IMR-90 (cell line): ENCODE data around the gene STPG4. TPM values are rescaled to one million over a fixed set of nuclear protein-coding genes. Genes with fewer than 3 reads are reported as not detected.

Experiments used
- ATAC-seq: fragments of 200-7000 bp; cut with Tn5 transposase; 2 replicates; pipeline ENCODE4 v1.9.1; 2020; ENCODE audit warnings: low read depth, mild to moderate bottlenecking, moderate library complexity
- BruUV-seq: library from RNA; stranded (reverse); fragments of 400-500 nt; replicated peaks from 2 replicates; lab custom pipeline; 2021; lab: Mats Ljungman, UMichigan
- CTCF ChIA-PET: fragments of 300-600 bp; formaldehyde crosslinking; extraction: SDS; loops from one replicate; lab custom pipeline; 2021; ENCODE audit warnings: antibody characterized with exemption; lab: Yijun Ruan, JAX
- POLR2A ChIA-PET: fragments of 300-600 bp; sonication (Branson Sonifier 250); formaldehyde crosslinking; loops from one replicate; lab custom pipeline; 2022; ENCODE audit warnings: antibody characterized with exemption; ENCODE audit not compliant: unreplicated experiment; lab: Charles Lee
- DNase-seq: peaks from one replicate; pipeline ENCODE4 v3.0.0; 2013
- H2AFZ ChIP-seq: replicated peaks from 2 replicates; pipeline ENCODE3; 2013; ENCODE audit warnings: low read length, mild to moderate bottlenecking; ENCODE audit not compliant: poor library complexity
- H2AK5ac ChIP-seq: 2 replicates; pipeline ENCODE4 v1.6.1; 2013; ENCODE audit warnings: low read depth, low read length, inconsistent platforms
- H2AK9ac ChIP-seq: replicated peaks from 2 replicates; pipeline ENCODE3; 2013; ENCODE audit warnings: mild to moderate bottlenecking, low read depth, low read length, moderate library complexity; ENCODE audit not compliant: poor library complexity
- H2BK120ac ChIP-seq: 2 replicates; pipeline ENCODE4 v1.6.1; 2013; ENCODE audit warnings: low read depth, low read length, inconsistent platforms
- H2BK15ac ChIP-seq: 3 replicates; pipeline ENCODE4 v1.6.1; 2013; ENCODE audit warnings: low read depth, low read length, inconsistent platforms
- H2BK20ac ChIP-seq: 2 replicates; pipeline ENCODE4 v1.6.1; 2013; ENCODE audit warnings: low read depth, mild to moderate bottlenecking, inconsistent platforms, low read length, moderate library complexity
- H2BK5ac ChIP-seq: 2 replicates; pipeline ENCODE4 v1.6.1; 2013; ENCODE audit warnings: mild to moderate bottlenecking, low read depth, low read length, inconsistent platforms; ENCODE audit not compliant: poor library complexity, severe bottlenecking
- H3K14ac ChIP-seq: replicated peaks from 2 replicates; pipeline ENCODE4 v1.6.1; 2013; ENCODE audit warnings: low read depth, low read length, inconsistent platforms
- H3K18ac ChIP-seq: 2 replicates; pipeline ENCODE4 v1.6.1; 2013; ENCODE audit warnings: low read depth, low read length, control low read depth
- H3K23ac ChIP-seq: 2 replicates; pipeline ENCODE4 v1.6.1; 2013; ENCODE audit warnings: low read depth, low read length, inconsistent platforms
- H3K27ac ChIP-seq: 2 replicates; pipeline ENCODE4 v1.5.1; 2013; ENCODE audit warnings: mild to moderate bottlenecking, control low read depth, low read length; ENCODE audit not compliant: insufficient read depth
- H3K27me3 ChIP-seq: 2 replicates; pipeline ENCODE4 v1.6.1; 2013; ENCODE audit warnings: low read length; ENCODE audit not compliant: control insufficient read depth, insufficient read depth
- H3K36me3 ChIP-seq: 2 replicates; pipeline ENCODE4 v1.6.1; 2013; ENCODE audit warnings: low read length, mixed read lengths; ENCODE audit not compliant: control insufficient read depth, insufficient read depth
- H3K4ac ChIP-seq: 2 replicates; pipeline ENCODE4 v1.6.1; 2013; ENCODE audit warnings: low read depth, low read length, inconsistent platforms
- H3K4me1 ChIP-seq: 2 replicates; pipeline ENCODE4 v1.6.1; 2013; ENCODE audit warnings: low read length, mixed read lengths; ENCODE audit not compliant: control insufficient read depth, insufficient read depth
- H3K4me2 ChIP-seq: 2 replicates; pipeline ENCODE4 v1.6.1; 2013; ENCODE audit warnings: low read depth, mild to moderate bottlenecking, control low read depth, low read length, moderate library complexity
- H3K4me3 ChIP-seq: 2 replicates; pipeline ENCODE4 v1.5.1; 2013; ENCODE audit warnings: low read depth, mild to moderate bottlenecking, control low read depth, low read length, moderate library complexity; ENCODE audit not compliant: insufficient read depth
- H3K56ac ChIP-seq: 2 replicates; pipeline ENCODE4 v1.6.1; 2013; ENCODE audit warnings: low read length, inconsistent platforms; ENCODE audit not compliant: insufficient read depth; ENCODE audit errors: extremely low read depth
- H3K79me1 ChIP-seq, 2 experiments: 2 replicates each; pipeline ENCODE4 v1.6.1; 2013; ENCODE audit warnings: low read length in 2 of 2, inconsistent platforms in 1 of 2, low read depth in 1 of 2
- H3K9ac ChIP-seq: 2 replicates; pipeline ENCODE4 v1.6.1; 2013; ENCODE audit warnings: low read depth, low read length, control low read depth
- H3K9me1 ChIP-seq: 2 replicates; pipeline ENCODE4 v1.6.1; 2013; ENCODE audit warnings: low read length, inconsistent platforms; ENCODE audit not compliant: insufficient read depth
- H3K9me3 ChIP-seq: 2 replicates; pipeline ENCODE4 v1.6.1; 2013; ENCODE audit warnings: low read length; ENCODE audit not compliant: control insufficient read depth, insufficient read depth
- H4K20me1 ChIP-seq: 2 replicates; pipeline ENCODE4 v1.6.1; 2013; ENCODE audit warnings: low read length, inconsistent platforms; ENCODE audit not compliant: insufficient read depth
- H4K5ac ChIP-seq: 2 replicates; pipeline ENCODE4 v1.6.1; 2013; ENCODE audit warnings: mild to moderate bottlenecking, low read depth, low read length, control low read depth
- H4K8ac ChIP-seq, 2 experiments: 2 replicates each; pipeline ENCODE4 v1.6.1; 2013; ENCODE audit warnings: low read depth in 2 of 2, low read length in 2 of 2, control low read depth in 1 of 2, inconsistent platforms in 1 of 2
- H4K91ac ChIP-seq: 2 replicates; pipeline ENCODE4 v1.6.1; 2013; ENCODE audit warnings: low read depth, low read length, inconsistent platforms; ENCODE audit not compliant: insufficient read depth
- MXI1 ChIP-seq: IDR thresholded peaks from 2 replicates; pipeline ENCODE4 v1.6.1; 2012; ENCODE audit warnings: low read depth, mild to moderate bottlenecking, low read length, moderate library complexity, borderline replicate concordance
- POLR2A ChIP-seq: IDR thresholded peaks from 2 replicates; pipeline ENCODE4 v1.6.1; 2012; ENCODE audit warnings: mild to moderate bottlenecking, low read depth, low read length
- WGBS, 2 experiments: methylation state at CpG; one replicate each; pipeline versions ENCODE4 v1.1.5 to v1.1.7; 2013; ENCODE audit warnings: missing lambda C conversion rate in 2 of 2; ENCODE audit not compliant: insufficient read length in 1 of 2; ENCODE audit errors: extremely low coverage in 2 of 2; 5-methylcytosine and 5-hydroxymethylcytosine counted together
- dilution Hi-C: fragments of 300-500 bp; cut with HindIII; formaldehyde crosslinking; loops from one replicate; pipeline ENCODE4 v1.14.3; 2018; ENCODE audit warnings: low sequenced_read_pairs; ENCODE audit not compliant: unreplicated experiment
- in situ Hi-C: fragments of 300-500 bp; cut with MboI; formaldehyde crosslinking; loops from 3 replicates; pipeline ENCODE4 v1.14.3; 2019; ENCODE audit warnings: low sequenced_read_pairs, inconsistent platforms, mixed read lengths
- intact Hi-C: fragments of 100-400 bp; cut with micrococcal nuclease; formaldehyde crosslinking; loops from 2 replicates; pipeline ENCODE4 v1.10.0; 2022
- polyA plus RNA-seq, 3 experiments: library from polyadenylated mRNA; depleted of rRNA; stranded (reverse); fragments of >200 nt; gene quantifications; 2 replicates each; pipeline ENCODE4 v1.2.3, GENCODE V29; 2012; ENCODE audit warnings: low replicate concordance in 1 of 3
- total RNA-seq: library from RNA; depleted of rRNA; stranded (reverse); fragments of >200 nt; gene quantifications from 2 replicates; pipeline ENCODE4 v1.2.3, GENCODE V29; 2012

Gene STPG4
- total and polyA plus RNA-seq, 2 of the 4 experiments (the other 2 are of a cell fraction) = 0.12 to 0.18 TPM

DNA sequence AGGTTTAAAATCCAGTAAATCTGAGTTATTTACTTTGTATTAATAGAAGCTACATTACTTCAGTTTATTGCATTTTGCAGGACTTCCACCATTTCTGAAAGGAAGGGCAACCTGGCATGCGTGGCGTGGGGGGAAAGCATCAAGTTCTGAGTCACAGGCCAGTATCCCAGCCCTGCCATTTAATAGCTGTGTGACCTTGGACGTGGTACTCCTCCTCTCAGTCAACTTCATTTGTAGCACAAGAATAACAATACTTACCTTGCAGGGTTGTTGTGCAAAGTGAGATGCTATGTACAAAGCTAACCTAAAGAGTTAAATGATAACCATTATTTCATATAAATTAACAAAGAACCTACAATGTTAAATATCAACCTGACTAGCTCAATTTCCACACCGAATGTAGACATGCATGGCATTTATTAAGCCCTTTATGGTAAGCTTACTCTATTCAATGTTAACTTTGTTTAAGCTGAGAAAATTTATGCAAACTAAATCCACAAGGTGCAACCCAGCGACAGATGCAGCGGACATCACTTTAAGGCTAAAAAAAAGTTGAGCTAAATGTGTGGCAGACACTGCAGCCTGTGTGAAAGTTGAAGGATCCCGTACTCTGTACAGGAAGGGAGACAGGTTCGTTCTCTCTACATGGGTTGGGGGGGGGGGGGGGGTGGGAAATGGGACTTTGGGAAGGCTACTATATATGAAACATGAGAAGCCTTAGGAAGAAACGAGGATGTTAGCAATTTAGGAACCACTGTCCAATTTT, 17.2 kb upstream of the STPG4 start:
- Histone ChIP-seq H2AFZ (no peak overlapping the region), H2BK5ac (peak overlapping the region; percentile 4), H3K56ac (no peak overlapping the region), H3K4ac (no peak overlapping the region), H3K9me3 (no peaks in the 10 kb centered on the region), H4K20me1 (peaks cover 87% of the 10 kb centered on the region), H3K4me2 (peak overlapping the region; percentile 97), H2AK5ac (0 out of 2 replicates have a peak overlapping the region, but pooled peaks have one; percentile 9), H4K8ac (no peak overlapping the region), H3K9me1 (no peaks in the 10 kb centered on the region; the same call in 1 of the 2 replicates), H4K5ac (no peak overlapping the region), H3K9ac (peak overlapping the region; percentile 36; the same call in 1 of the 2 replicates), H2BK20ac (no peak overlapping the region), H3K27ac (no peak overlapping the region), H3K4me1 (peaks cover 10% of the 10 kb centered on the region), H3K4me3 (peak overlapping the region; percentile 89), H4K91ac (no peak overlapping the region), H2AK9ac (no peak overlapping the region), H2BK15ac (no peak overlapping the region), H3K23ac (no peak overlapping the region), H3K27me3 (no peaks in the 10 kb centered on the region), H3K79me1 (peaks cover 0 to 7% of the 10 kb centered on the region in 2 experiments; a peak in 2 of 4 replicates), H3K18ac (no peak overlapping the region), H3K36me3 (peaks cover 22% of the 10 kb centered on the region), H2BK120ac (no peak overlapping the region), H3K14ac (peak overlapping the region; percentile 64; the same call in 1 of the 2 replicates)
- TF ChIP-seq POLR2A (peak; percentile 1; the same call in 1 of the 2 replicates), MXI1 (no peak)
- CTCF ChIA-PET = interaction anchor here (0.7 to 2.4 kb wide), 4 partner anchors 11 to 189 kb away, joined by 3 to 10 read pairs (median 3); no protein-coding TSS in a partner anchor
- no CpG with 5 or more reads among the region's 9 CpGs for WGBS, 2 experiments
- dilution Hi-C loops (no loop called here), intact Hi-C loops (loop anchor here (5.0 kb wide), 1 partner anchor 155 kb away; no protein-coding TSS in a partner anchor), in situ Hi-C loops (no loop called here)
- BruUV-seq = no TSS peak
- ATAC-seq (no peak), DNase-seq (no peak)
- POLR2A ChIA-PET = interaction anchor here (0.6 to 1.6 kb wide), 13 partner anchors 9 to 359 kb away, joined by 3 to 9 read pairs (median 3); no protein-coding TSS in a partner anchor
